ENCODE data around the gene RPH3AL.
"Not testable (repeated sequence)": the region's sequence is repeated elsewhere in the genome, so short reads cannot be mapped to it uniquely, and the experiment has no call there.

Gene RPH3AL

DNA sequence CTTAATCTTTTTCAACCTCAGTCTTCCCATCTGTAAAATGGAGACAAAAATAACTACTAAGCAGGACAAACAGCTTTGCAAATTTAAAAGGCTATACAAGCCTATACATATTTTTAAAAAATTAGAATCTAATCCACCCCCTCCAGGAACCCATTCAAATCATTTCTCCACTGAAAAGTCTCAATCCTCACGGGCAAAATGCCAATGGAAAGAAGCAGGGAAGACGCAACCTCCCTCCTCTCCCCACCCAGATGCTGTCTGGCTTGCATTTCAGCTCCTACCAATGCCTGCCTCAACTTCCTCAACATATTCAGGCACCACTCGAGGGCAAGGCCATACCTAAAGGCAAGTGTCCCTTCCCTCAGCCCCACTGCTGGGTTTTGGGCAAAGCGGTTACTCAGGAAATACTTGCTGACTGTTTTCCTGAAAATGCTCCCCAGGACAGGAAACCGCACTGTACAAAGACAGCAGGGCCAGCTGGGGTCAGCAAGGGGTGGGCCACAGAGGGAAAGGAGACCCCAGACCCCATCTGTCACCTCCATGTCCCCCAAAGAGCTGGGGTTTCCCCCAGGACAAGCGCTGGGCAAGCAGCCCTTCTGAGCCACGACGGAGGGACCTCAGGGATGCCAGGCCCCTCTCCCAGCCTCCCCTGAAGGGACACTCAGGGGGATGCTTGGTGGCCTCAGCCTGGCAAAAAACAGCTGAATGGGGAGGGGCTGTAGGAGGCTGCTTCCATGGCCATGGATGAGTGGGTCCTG is 123.5 kb downstream of the RPH3AL start:
- no peak for TF ChIP-seq MYC (IDR thresholded peaks at IDR 0.05; ENCODE audit: low read depth, low read length)
- TF ChIP-seq, protein P1, sequence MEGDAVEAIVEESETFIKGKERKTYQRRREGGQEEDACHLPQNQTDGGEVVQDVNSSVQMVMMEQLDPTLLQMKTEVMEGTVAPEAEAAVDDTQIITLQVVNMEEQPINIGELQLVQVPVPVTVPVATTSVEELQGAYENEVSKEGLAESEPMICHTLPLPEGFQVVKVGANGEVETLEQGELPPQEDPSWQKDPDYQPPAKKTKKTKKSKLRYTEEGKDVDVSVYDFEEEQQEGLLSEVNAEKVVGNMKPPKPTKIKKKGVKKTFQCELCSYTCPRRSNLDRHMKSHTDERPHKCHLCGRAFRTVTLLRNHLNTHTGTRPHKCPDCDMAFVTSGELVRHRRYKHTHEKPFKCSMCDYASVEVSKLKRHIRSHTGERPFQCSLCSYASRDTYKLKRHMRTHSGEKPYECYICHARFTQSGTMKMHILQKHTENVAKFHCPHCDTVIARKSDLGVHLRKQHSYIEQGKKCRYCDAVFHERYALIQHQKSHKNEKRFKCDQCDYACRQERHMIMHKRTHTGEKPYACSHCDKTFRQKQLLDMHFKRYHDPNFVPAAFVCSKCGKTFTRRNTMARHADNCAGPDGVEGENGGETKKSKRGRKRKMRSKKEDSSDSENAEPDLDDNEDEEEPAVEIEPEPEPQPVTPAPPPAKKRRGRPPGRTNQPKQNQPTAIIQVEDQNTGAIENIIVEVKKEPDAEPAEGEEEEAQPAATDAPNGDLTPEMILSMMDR (IDR thresholded peaks at IDR 0.05; ENCODE audit: low read depth, low read length), result no peak
- no peak for TF ChIP-seq POLR2A (IDR thresholded peaks at IDR 0.05; ENCODE audit: extremely low read depth, insufficient read length)
- no peak for TF ChIP-seq MAX (IDR thresholded peaks at IDR 0.05; ENCODE audit: low read depth, low read length)
- DNase-seq (ENCODE audit: low read depth), result no peak
- H3K4me3 ChIP-seq (ENCODE audit: low read depth, low read length), result no peak overlapping the region

GRCh38 chr17:227946-228615 is 124.5 kb downstream of the RPH3AL start:
- DNase-seq (ENCODE audit: low read depth), result no peak
- no peak for TF ChIP-seq MYC (IDR thresholded peaks at IDR 0.05; ENCODE audit: low read depth, low read length)
- TF ChIP-seq, protein P1 (IDR thresholded peaks at IDR 0.05; ENCODE audit: low read depth, low read length), result no peak
- H3K4me3 ChIP-seq (ENCODE audit: low read depth, low read length), result no peak overlapping the region

- H3K4me3 ChIP-seq (ENCODE audit: low read depth, low read length), result no peak overlapping the region
- no peak for DNase-seq (ENCODE audit: low read depth)
- TF ChIP-seq, protein P1 (IDR thresholded peaks at IDR 0.05; ENCODE audit: low read depth, low read length), result no peak
- TF ChIP-seq POLR2A (IDR thresholded peaks at IDR 0.05; ENCODE audit: extremely low read depth, insufficient read length), result no peak
- no peak for TF ChIP-seq MAX (IDR thresholded peaks at IDR 0.05; ENCODE audit: low read depth, low read length)
- no peak for TF ChIP-seq MYC (IDR thresholded peaks at IDR 0.05; ENCODE audit: low read depth, low read length)
These were observed 125.3 kb downstream of the RPH3AL start for GRCh38 chr17:227078-227945.

- TF ChIP-seq POLR2A (IDR thresholded peaks at IDR 0.05; ENCODE audit: extremely low read depth, insufficient read length), result no peak
- no peak for TF ChIP-seq MAX (IDR thresholded peaks at IDR 0.05; ENCODE audit: low read depth, low read length)
- TF ChIP-seq, protein P1 (IDR thresholded peaks at IDR 0.05; ENCODE audit: low read depth, low read length), result no peak
- TF ChIP-seq MYC (IDR thresholded peaks at IDR 0.05; ENCODE audit: low read depth, low read length), result no peak
- no peak overlapping the region for H3K4me3 ChIP-seq (ENCODE audit: low read depth, low read length)
- no peak for DNase-seq (ENCODE audit: low read depth)
These were observed 126.2 kb downstream of the RPH3AL start for GRCh38 chr17:226108-227077.

DNA sequence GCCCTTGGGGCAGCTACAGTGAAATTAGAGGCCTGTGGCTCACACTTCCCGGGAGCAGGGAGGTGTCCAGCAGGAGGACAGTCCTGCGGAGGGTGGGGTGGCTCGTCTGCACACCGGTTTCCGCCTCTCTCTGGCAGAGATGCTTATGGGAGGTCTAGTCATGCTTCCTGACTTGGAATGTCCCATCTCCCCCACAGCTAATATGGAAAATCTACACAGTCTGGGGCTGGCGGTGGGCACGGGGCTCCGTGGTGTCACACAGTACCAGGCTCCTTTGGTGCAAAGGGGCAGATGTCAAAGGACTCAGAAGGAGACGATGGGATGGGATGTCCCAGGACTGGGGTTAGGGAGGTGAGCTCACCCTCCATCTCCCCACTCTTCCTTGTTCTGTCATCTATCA is 127.1 kb downstream of the RPH3AL start:
- no peak for DNase-seq (ENCODE audit: low read depth)
- TF ChIP-seq, protein P1 (IDR thresholded peaks at IDR 0.05; ENCODE audit: low read depth, low read length), result no peak
- H3K4me3 ChIP-seq (ENCODE audit: low read depth, low read length), result no peak overlapping the region

DNA sequence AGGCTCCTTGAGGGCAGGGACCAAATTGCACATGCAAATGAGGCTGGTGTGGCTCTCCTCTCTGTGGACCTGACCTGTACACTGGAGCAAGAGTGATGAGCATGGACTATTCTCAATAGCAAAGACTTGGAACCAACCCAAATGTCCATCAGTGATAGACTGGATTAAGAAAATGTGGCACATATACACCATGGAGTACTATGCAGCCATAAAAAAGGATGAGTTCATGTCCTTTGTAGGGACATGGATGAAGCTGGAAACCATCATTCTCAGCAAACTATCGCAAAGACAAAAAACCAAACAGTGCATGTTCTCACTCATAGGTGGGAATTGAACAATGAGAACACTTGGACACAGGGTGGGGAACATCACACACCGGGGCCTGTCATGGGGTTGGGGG is 128.0 kb downstream of the RPH3AL start:
- not testable (repeated sequence) for DNase-seq (ENCODE audit: low read depth); H3K4me3 ChIP-seq (ENCODE audit: low read depth, low read length)

Data from NB4 (cell line).